ENCODE results near the gene GAREM2.
"Not testable (repeated sequence)": the region's sequence is repeated elsewhere in the genome, so short reads cannot be mapped to it uniquely, and the experiment has no call there.

The GAREM2 gene

DNA sequence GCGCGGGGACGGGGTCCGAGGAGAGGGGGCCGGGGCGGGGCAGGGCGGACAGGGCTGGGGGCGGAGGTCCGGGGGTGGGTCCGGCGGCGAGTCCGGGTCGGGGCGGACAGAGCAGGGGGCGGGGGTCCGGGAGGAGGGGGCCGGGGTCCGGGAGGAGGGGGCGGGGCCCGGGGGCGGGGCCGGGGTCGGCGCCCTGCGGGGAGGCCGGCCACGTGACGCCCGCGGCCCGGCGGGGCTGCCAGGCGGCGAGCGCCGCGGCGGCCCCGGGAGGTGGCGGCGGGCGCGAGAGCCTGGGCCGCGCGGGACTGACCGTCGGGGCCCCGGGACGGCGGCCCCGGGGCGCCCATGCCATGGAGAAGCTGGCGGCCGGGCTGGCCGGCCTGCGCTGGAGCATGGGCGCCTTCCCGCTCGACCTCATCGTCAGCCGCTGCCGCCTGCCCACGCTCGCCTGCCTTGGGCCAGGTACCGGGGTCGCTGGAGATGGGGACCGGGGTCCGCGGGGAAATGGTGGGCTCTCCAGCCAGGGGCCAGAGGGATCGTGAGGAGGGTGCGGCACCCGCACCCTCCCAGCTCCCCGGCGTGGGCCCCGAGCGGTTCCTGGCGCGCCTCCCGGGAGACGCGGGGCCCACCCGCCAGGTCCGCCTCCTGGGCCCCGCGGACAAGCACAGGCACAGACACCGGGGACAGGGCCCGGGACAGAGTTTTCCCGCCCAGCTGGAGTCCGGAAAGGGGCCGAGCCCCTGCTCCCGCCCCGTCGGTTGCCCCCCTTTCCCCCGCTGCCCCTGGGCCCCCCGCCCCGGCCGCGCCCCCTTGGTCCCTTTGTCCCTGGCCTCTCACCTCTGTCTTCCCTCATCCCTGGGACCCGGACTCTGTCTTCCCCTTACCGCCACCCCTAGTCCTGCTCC lies at the start of gene GAREM2:
Gene GAREM2, plus strand, starts transcription at position 218 of the 905 bp plus-strand sequence. Its CDS starts 133 bp downstream, at position 351.
- no peak for DNase-seq (ENCODE audit: low read depth)

DNA sequence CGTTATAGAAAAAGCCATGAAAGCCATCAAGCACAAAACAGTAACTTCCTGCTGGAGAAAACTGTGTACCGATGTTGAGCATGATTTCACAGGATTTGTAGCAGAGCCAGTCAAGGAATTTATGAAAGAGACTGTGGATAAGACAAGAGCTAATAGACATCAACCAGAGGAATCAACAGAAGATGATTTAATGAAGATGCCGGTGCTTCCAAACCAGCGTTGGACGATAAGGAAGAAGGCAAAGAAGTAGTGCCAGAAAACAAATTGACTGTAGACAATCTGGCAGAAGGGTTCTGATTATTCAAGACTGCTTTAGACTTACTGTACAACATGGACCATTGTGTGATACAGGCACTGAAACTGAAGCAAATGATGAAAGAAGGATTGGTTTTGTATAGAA lies 49.5 kb upstream of the GAREM2 start:
- DNase-seq (ENCODE audit: low read depth): no peak

DNA sequence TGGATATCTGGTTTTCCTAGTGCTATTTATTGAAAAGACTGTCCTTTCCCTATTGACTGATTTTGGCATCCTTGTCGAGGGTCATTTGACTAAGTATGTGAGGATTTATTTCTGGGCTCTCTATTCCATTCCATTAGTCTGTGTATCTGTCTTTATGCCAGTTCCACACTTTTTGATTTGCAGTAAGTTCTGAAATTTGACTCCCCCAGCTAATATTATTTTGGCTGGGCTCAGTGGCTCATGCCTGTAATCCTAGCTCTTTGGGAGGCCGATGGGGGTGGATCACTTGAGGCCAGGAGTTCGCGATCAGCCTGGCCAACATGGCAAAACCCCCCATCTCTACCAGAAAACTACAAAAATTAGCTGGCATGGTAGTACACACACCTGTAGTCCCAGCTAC lies 46.8 kb upstream of the GAREM2 start:
- DNase-seq (ENCODE audit: low read depth): no peak

DNA sequence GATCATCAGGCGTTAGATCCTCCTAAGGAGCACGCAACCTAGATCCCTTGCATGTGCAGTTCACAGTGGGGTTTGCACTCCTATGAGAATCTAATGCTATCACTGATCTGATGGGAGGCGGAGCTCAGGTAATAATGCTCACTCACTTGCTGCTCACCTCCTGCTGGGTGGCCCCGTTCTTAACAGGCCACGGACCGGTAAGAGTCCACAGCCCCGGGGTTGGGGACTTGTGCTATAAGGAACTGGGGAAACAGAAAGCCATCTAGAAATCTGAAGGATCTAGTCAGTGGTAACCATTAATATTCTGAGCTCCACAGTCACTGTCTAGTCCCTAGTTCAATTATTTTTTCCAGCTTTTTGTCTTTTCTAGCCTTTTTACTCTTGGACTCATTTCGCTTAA lies 44.7 kb upstream of the GAREM2 start:
- no peak for DNase-seq (ENCODE audit: low read depth)

DNA sequence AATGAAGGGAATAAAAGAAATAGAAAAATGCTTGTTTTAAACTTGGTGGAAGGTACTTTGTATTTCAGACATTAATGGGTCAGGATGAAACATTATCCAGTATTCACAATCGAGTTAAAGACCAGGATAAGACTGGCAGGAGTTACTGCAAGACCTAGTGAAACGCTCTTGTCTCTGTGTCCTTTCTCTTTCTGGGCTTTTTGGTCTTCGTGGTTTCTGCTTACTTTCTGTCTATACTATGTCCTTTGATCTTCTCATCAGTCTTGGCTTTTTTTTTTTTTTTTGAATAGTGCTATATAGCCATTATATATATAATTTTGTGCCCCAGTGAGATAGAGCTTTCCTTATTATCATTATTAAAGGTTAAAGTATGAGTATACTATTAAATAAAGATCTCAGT lies 42.1 kb upstream of the GAREM2 start:
- no peak for DNase-seq (ENCODE audit: low read depth)

DNA sequence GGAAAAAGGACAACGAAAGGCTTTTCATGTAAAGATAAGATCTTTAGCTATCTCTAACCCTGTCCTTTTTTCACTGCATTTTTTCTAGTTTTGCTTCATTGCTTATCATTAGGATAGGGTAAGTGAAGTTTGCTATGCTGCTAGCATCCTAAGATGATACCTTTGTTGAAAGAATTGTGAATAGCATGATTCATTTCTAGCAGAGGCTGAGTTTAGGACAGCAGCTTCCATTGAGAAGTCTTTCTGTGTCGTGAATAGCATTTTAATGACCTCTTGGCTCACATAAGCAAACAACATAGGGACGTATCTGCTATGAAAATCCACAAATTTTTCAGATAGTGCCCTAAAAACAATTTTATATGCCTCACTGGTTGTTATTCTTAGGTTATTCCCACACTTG lies 36.4 kb upstream of the GAREM2 start:
- no peak for DNase-seq (ENCODE audit: low read depth)

DNA sequence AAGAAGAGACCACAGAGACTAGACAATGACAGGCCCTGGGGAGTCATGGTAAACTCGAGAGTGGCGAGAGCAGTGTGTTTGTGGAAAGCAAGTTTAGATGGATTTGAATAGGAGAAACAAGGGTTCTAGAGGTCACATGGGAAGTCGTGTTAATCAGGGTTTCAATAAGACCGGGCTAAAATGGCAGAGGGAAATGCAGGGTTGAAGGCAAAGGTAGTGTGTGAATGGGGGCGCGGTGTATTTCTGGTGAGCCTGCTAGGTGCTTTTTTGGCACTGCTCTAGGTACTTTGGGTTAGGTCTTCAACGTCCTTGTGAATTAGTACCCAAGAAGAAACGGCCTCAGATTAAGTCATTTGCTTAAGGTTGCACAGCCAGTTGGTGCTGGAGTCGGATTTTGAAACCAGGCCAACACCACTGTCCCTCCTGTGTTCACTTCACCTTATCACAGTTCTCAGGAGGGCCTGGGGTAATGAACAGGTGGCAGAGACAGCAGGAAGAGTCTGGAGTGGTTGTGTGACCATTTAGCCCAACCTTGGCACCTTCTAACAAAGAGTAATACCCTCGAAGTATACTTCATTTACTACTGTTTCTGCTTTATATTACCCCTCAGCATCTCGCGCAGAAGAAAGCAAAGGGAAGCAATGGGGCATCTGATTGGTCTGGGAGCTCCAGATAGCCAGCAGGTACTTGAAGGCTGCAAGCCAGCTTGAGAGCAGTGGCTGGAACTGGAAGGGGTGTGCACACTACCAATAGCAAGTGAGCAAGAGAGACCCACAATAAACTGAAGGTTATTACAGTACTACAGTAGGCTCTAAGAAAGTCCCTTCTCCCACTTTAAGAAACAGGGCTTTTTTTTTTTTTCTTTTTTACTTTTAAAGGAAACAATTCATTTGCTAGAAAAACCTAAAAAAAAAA lies 33.4 kb upstream of the GAREM2 start:
- no peak for DNase-seq (ENCODE audit: low read depth)

DNA sequence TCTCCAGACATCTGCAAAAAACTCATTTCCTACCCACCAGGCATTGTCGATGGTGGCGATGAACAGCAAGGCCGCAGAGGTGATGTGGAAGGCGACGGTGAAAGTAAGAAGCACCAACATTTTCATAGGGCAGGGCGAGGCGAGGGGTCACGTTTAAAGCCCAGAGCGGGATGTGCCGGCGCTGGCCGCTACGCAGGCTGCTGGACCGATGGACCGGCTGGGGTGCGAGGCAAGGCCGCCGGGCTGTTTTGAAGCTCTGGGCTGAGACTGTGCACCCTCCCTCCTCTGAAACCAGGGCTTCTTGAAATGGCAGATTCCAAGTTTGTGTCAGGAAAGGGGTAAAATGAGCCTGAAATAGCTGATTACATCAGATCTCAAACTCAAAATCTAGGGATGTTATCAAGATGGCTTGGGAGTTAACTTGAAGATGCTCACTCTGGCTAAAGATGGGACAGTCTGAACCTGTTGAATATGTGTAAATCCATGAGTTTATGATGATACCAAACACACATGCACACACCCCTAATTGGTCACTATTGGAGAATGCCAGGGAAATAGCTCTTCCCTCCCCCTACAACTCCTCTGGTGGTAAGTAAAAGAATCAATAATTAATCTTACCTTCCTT lies 31.6 kb upstream of the GAREM2 start:
- DNase-seq (ENCODE audit: low read depth): no peak

DNA sequence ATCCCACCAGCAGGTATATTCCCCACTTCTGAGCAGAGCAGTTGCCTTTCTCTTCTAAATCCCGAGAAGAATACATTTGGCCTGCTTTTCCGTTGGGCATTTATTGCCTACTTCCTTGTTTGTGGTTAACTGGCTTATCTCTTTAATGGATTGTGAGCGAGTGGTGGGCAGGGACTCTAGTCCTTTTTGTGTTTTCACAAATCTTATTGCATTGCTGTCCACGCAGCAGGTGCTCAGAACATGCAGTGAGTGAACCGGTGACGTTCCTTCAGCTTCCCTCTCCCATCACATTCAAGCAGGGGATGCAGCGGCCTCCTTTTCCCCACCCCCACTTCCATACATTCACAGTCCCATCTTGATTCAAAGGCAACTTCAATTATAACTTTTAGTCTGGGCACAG lies 28.9 kb upstream of the GAREM2 start:
- DNase-seq (ENCODE audit: low read depth): no peak

DNA sequence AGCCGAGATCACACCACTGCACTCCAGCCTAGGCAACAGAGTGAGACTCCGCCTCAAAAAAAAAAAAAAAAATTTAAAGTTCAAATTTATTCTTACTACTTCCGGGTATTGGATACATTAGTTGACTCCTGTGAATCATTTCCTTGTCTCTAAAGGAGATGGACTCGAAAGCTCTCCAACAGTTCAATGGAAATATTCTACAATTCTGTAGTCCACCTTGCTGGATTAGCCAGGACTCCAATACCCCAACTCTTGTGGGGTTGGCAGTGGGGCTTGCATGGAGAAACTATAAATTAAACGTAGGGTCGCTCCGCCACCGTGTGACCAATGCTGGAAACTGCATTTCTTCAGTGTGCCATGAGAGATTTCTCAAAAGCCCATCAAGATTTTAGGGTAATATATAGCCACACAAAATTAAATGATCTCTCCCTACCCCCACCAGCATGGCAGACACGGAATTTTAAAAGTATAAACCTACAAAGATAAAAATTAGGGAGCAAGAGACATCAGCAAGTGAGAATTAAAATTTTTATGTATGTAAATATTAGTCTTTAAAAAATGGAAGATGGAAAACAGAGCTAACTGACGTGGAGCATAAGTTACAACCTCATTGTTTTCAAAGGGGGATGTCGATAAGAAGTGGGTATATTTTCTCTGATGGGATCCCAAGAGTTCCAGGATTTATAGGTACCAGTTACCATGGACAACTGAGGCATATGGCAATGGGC lies 27.8 kb upstream of the GAREM2 start:
- peak; percentile 34 for DNase-seq (ENCODE audit: low read depth)

DNA sequence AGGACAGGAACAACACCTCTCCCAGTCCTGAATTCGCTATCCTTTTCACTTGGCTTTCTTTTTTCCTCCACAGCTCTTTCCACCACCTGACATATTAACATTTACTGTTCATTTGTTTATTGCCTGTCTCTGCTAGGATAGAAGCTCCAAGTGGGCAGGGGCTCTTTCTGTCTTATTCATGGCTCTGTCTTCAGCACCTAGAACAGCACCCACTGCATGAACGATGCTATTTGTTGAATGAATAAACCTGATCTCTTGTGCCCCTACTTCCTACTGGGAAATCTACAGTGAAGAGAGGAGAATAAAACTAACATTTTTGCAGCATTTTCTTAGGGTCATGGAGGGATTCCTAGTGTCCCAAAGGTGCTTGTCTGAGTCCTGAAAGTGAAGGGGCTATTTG lies 24.4 kb upstream of the GAREM2 start:
- DNase-seq (ENCODE audit: low read depth): no peak

DNA sequence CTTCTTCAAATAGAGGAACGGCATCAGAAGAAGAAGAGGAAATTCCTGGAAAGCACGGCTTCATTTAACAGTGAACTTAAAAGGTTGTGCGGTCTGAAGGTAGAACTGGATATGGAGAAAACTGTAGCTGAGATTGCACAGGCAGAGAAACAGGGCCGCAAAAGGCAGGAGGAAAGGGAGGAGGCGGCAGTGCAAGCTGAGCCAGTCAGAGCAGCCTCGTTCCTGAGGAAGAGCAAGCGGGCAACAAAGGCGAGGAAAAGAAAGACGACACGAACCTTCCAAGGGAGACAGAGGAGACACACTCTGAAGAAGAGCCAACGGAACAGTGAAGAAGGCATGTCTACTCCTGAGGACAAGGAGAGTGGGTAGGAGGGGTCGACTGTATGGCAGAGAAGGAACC lies 22.6 kb upstream of the GAREM2 start:
- DNase-seq (ENCODE audit: low read depth): no peak

DNA sequence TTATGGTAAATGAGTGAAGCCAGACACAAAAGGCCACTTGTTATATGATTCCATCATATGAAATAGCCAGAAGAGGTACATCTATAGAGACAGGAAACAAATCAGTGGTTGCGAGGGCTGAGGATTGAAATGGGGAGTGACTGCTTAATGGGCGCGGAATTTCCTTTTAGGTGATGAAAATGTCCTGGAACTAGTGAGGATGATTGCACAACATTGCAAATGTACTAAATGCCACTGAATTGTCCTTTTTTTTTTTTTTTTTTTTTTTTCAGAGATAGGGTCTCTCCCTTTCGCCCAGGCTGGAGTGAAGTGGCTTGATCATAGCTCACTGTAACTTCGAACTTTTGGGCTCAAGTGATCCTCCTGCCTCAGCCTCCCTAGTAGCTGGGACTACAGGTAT lies 15.3 kb upstream of the GAREM2 start:
- no peak for DNase-seq (ENCODE audit: low read depth)

DNA sequence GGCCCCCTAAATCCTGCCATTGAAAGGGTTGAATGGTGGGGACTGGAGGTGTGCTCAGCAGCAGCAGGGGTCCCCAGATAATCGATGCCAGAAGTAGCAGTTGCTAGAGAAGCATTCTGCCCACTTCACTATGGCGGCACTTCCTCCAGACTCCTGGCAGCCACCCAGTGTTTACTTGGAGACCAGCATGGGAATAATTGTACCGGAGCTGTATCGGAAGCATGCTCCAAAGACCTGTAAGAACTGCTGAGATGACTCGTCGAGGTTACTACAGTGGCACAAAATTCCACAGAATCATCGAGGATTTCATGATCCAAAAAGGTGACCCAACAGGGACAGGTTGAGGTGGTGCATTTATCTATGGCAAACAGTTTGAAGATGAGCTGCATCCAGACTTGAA lies 11.0 kb upstream of the GAREM2 start:
- no peak for DNase-seq (ENCODE audit: low read depth)

DNA sequence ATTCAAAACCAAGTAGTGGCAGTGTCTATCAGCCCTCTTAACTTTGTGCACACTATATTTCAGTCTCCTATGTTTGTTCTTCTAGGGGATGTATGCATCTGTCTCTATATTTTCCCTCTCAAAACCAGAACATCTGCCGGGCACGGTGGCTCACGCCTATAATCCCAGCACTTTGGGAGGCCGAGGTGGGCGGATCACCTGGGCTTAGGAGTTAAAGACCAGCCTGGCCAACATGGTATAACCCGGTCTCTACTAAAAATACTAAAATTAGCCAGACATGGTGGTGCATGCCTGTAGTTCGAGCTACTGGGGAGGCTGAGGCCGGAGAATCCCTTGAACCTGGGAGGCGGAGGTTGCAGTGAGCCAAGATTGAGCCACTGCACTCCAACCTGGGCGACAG lies 9.9 kb upstream of the GAREM2 start:
- DNase-seq (ENCODE audit: low read depth): no peak

DNA sequence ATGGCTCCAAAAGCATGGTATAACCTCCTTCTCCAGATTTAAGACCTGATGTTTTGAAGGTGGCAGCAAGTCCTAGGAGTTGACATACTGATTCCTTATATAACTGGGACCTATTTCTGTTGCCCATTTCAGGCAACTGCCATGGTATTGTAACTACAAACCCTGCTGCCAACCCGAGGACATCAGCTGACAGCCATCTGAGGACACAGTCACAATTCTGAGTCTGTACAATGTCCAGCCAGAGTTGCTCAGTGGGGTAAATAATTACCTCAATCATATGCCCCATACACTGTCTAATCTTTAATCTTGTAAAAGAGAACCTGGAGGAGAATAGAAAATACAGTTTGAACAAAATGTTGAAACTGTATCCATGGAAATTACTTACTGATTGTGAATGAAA lies 8.7 kb upstream of the GAREM2 start:
- no peak for DNase-seq (ENCODE audit: low read depth)

DNA sequence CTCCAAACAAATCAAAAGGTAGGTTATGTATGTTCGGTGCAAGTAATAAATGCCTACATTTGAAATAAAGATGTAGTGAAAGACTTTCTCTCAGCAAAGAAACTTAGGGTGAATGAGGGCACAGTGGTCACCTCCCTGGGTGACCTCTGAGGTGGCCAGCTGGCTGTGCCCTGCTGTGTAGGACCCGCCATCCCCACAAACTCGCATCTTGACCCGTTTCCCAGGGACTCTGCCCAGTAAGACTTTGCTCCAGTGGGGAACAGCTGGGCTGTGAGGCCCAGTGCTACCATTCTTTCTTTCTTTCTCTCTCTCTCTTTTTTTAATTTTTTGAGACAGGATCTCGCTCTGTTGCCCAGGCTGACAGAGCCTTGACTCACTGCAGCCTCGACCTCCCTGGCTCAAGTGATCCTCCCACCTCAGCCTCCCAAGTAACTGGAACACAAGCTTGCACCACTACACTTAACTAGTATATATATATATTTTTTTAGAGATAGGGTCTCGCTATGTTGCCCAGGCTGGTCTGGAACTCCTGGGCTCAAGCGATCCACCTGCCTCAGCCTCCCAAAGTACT lies 8.2 kb upstream of the GAREM2 start:
- DNase-seq (ENCODE audit: low read depth): no peak

DNA sequence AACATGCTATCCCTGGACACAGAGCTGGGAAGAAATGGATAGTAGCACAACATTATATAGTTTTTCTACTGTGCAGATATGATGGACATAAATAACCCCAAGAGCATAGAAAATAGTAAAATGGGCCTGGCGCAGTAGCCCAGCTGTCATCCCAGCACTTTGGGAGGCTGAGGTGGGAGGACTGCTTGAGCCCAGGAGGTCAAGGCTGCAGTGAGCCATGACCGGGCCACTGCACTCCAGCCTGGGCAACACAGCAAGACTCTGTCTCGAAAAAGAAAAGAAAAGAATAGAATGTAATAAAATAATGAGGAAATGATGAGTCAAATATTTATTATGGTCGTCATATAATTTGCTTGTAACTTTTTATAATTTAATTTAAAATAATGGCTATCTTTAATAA lies 7.5 kb upstream of the GAREM2 start:
- no peak for DNase-seq (ENCODE audit: low read depth)

DNA sequence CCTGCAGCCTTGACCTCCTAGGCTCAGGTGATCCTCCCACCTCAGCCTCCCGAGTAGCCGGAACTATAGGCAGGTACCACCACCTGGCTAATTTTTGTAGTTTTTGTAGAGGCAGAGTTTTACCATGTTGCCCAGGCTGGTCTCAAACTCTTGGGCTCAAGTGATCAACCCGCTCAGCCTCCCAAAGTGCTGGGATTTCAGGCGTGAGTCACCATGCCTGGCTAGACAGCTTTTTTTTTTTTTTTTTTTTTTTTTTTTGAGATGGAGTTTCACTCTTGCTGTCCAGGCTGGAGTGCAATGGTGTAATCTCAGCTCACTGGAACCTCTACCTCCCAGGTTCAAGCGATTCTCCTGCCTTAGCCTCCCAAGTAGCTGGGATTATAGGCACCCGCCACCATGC lies 6.3 kb upstream of the GAREM2 start:
- not testable (repeated sequence) for DNase-seq (ENCODE audit: low read depth)

DNA sequence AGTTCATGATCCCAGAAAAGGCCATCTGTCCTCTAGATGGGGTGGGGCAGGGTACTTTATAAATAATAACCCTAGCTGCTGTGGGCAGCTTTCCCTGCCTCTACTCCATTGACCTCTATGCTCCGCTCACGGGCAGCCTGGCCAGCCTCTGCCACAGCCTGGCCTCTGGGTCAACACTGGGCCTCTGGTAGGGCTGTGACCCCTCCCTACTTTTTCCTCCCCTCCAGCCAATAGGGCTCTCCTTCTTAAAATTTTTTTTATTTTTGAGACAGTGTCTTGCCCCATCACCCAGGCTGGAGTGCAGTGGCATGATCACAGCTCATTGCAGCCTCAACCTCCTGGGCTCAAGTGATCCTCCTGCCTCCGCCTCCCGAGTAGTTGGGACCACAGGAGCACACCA lies 4.1 kb upstream of the GAREM2 start:
- no peak for DNase-seq (ENCODE audit: low read depth)

DNA sequence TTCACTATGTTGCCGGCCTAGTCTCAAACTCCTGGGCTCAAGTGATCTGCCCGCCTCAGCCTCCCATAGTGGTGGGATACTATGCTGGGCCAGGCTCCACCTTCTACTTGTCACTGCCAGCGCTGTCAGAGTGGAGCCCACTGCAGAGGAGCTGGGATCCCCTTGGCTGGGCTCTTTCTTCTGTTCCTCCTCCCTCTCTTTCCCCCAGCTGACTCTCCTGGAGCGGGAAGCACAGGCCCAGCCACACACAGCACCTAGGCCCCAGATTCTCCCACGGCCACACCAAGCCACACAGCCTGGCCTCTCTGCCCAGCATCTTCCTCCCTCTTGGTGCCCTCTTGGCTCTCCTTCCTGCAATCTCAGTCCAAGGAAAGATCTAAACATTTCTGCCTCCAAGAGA lies 3.7 kb upstream of the GAREM2 start:
- DNase-seq (ENCODE audit: low read depth): no peak

Data from stimulated activated CD4-positive, alpha-beta T cell treated with anti-CD3 and anti-CD28 coated beads, Interleukin-2, amount 100 ng/mL, for 4 hours (primary cell).